GM10266 (cell line): ENCODE results near the gene MAP2K2.

Experiments used
- DNase-seq: peaks from one replicate; pipeline ENCODE4 v3.0.0; 2012; ENCODE audit errors: extremely low spot score
- TF ChIP-seq, protein P1 (sequence below): IDR thresholded peaks from 2 replicates; pipeline ENCODE4 v1.5.1; 2012; ENCODE audit warnings: mild to moderate bottlenecking, low read depth; ENCODE audit not compliant: control insufficient read depth, insufficient read depth; ENCODE audit errors: missing control alignments

The MAP2K2 gene

GRCh38 chr19:4101496-4101770, 22.5 kb downstream of the MAP2K2 start:
- DNase-seq, result no peak
- TF ChIP-seq, protein P1, sequence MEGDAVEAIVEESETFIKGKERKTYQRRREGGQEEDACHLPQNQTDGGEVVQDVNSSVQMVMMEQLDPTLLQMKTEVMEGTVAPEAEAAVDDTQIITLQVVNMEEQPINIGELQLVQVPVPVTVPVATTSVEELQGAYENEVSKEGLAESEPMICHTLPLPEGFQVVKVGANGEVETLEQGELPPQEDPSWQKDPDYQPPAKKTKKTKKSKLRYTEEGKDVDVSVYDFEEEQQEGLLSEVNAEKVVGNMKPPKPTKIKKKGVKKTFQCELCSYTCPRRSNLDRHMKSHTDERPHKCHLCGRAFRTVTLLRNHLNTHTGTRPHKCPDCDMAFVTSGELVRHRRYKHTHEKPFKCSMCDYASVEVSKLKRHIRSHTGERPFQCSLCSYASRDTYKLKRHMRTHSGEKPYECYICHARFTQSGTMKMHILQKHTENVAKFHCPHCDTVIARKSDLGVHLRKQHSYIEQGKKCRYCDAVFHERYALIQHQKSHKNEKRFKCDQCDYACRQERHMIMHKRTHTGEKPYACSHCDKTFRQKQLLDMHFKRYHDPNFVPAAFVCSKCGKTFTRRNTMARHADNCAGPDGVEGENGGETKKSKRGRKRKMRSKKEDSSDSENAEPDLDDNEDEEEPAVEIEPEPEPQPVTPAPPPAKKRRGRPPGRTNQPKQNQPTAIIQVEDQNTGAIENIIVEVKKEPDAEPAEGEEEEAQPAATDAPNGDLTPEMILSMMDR, result no peak

GRCh38 chr19:4100647-4101495, 23.1 kb downstream of the MAP2K2 start:
- no peak for DNase-seq
- TF ChIP-seq, protein P1, result no peak

DNA sequence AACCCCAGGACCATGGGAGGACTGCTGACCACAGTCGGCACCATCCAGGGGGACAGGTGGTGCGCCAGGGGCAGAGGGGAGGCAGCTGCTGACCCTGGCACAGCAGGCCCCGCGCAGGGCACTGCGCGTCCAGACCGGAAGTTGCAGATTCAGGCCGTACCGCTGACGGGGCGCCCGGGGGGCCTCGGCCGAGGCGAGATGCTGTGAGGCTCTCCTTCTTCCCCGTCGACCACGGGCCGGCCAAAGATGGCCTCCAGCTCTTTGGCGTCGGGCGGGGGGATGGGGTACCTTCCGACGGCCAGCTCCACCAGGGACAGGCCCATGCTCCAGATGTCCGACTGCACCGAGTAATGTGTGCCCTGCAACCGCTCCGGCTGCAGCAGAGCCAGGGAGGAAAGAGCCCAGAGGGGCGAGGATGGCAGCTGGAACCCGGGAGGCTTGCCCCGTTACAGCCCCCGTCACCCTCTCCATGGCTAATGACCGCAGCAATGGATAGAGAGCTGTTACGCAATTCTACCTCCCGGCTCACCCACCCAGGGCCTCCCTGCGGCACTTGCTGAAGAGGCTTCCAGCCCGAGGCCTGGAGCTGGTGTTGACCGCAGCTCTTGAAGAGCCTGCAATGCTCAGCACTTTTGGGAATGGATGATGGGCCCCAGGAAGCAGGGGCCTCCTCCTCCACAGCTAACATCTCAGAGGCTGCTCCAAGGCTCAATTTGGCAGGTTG, 24.7 kb downstream of the MAP2K2 start:
- TF ChIP-seq, protein P1, result no peak
- no peak for DNase-seq

DNA sequence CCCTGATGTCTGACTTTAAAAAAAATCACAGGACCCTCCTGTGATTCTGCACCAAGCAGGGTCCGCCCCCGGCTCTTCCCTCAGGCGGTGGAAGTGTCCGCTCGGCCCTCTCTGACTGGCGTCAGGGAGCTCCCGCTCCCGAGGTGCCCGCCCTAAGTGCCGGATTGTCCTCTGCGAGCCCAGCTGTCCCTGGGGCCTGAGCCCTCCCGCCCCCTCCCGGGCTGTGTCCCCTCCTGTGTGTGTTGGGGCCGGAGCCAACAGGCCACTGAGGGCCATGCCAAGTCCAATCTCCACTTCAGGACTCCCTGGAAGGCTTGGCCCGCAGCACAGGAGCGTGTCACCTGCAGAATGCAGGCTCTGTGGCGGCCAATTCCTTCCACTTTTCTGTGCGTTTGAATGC, 25.4 kb downstream of the MAP2K2 start:
- no peak for DNase-seq
- TF ChIP-seq, protein P1, result no peak

DNA sequence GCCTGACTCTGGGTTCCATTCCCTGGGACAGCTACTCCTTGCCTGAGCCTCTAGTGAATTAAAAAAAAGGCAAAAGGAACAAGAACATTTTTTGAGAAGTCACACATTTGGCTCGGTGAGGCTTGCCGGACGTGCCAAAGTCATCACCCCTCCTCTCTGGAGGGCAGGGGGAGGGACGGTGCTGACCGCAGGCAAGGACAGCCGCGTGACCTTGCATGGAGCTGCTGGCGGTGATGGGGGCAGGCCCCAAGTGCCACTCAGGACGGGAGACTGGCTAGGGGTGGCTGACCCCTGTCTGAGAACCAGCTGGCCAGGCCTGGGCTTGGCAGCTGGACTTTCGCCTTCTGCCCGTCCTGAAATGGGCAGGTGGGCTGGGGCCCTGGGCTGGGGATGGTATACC, 26.4 kb downstream of the MAP2K2 start:
- no peak for DNase-seq

DNA sequence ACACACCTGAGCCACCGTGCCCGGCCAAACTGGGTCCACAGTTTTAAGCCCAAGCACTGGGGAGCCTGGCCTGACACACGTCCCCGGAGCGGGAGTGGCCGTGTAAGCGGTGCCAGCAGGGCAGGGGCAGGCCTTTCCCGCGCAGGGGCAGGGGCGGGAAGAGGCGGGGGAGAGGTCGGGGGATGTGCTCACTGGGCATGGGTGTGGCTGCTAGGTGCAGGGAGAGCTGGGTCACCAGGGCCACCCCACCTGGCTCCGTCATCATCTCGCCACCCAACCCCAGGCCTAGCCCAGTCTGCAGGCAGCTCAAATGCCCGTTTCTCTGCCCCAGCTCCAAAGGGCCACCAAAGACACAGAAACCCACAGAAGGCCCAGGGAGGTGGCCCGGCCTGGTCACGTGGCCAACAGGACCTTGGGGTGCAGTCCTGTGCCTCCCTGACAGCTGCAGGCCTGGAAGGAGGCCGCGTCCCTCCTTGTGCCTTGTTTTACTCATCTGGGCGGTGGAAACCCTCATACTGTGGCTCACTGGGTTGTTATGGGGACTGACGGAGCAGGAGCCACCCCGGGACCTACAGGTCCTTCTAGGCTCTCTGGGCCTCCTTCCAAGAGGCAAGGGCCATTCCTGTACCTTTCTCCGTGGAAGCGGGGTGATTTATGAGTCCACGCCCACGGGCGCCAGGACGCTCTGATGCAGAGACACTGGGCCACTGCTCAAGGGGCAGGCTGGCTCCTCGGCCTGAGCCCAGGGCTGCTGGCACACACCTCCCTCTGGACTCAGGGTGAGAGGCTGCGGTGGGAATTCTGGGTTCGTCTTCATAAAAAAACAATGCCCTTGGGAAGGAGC, 27.7 kb downstream of the MAP2K2 start:
- DNase-seq, result no peak
- TF ChIP-seq, protein P1, result no peak

More for the DNA sequence above, 26.4 kb downstream of the MAP2K2 start:
- TF ChIP-seq, protein P1, result no peak
